ENCODE measurements around the gene RABGGTB. TPM values are rescaled to one million over a fixed set of nuclear protein-coding genes. Genes with fewer than 3 reads are reported as not detected.
A peak's percentile ranks its signal among the peaks of the same experiment; 100 is the strongest.

RABGGTB gene
- total RNA-seq, 3 donors from 2014 or later = 64.8 to 81.1 (median 80.3) TPM

DNA sequence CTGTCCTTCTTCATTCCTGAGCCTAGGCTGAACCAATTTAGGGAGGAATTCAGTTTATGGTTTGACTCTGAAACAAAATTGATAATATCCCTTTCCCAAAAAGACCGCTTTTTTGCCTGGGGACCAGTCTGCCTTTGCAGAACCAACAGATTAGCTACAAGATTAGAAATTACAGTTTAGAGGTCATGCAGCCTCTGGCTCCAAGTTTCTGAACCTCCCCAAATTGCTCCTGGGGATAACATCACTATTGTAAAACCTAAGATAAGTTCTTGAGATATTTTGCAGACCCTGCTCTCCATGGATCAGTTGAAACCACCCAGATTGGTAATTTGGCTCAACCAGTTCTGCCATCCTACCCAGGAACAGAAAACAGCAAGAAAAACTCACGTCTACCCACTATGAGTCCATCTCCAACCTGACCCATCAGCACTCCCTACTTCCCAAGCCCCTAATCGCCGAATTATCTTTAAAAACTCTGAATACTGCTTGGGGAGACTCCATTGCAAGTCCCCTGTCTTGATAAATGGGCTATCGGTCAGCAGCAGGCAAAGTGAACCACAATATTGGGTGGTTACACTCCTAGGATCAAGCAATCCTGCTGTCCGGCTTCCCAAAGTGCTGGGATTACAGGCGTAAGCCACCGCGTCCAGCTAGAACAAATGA lies 605 bp upstream of the RABGGTB start:
- peak overlapping the region; percentile 89 to 93 for H3K27ac ChIP-seq
- no peak for TF ChIP-seq CTCF (IDR thresholded peaks at IDR 0.05)
- intact Hi-C loops (cut with DNase I; ENCODE audit: low total_unique reads) = no loop called here
- no peaks in the 10 kb centered on the region for H3K36me3 ChIP-seq
- peaks cover 0 to 6% of the 10 kb centered on the region in 2 donors for H3K4me1 ChIP-seq
- no peaks in the 10 kb centered on the region for H3K9me3 ChIP-seq
- H3K4me3 ChIP-seq = peak overlapping the region; percentile 64 to 83 (median 75)
- no peak for DNase-seq (ENCODE audit: low spot score in 2 of 2)
- H3K27me3 ChIP-seq = no peaks in the 10 kb centered on the region

DNA sequence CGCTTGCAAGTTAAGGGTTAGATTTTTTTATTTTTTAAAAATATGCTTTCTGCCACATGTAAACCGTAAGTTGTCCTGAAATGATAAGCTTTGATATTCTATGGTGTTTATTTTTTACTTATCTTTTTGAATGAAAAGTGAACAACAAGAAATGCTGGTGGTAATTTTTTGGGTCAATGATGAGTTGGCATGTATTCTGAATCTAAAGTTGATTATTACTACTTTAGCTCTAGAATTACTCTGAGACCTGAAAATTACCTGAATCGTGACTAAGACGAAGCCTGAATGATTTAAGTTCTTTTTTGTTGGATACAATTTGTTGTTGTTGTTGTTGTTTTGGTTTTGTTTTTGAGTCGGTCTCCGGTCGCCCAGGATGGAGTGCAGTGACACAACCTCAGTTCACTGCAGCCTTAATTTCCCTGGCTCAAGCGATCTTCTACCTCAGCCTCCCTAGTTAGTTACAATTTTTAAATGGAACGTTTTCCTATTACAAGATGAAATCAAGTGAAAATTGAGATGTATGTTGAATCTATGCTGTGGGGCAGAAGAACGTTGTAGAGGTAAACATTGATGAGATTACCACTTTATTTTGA lies 941 bp downstream of the RABGGTB start:
- Histone ChIP-seq H3K4me1 (peaks cover 0 to 11% of the 10 kb centered on the region in 2 donors), H3K27me3 (no peaks in the 10 kb centered on the region), H3K9me3 (no peaks in the 10 kb centered on the region), H3K36me3 (no peaks in the 10 kb centered on the region), H3K4me3 (peak overlapping the region; percentile 64 to 83 (median 75)), H3K27ac (peak overlapping the region in 1 of 2 donors; percentile 89)
- intact Hi-C loops (cut with DNase I; ENCODE audit: low total_unique reads) = no loop called here
- no peak for DNase-seq (ENCODE audit: low spot score in 2 of 2)
- TF ChIP-seq CTCF (IDR thresholded peaks at IDR 0.05) = no peak
- no peak for TF ChIP-seq POLR2A (IDR thresholded peaks at IDR 0.05)
- TF ChIP-seq POLR2AphosphoS5 (IDR thresholded peaks at IDR 0.05) = no peak

GRCh38 chr1:75787524-75787923 lies 1.5 kb downstream of the RABGGTB start:
- Histone ChIP-seq H3K9me3 (no peaks in the 10 kb centered on the region), H3K27ac (peak overlapping the region in 1 of 2 donors; percentile 89), H3K4me1 (peaks cover 0 to 11% of the 10 kb centered on the region in 2 donors), H3K4me3 (peak overlapping the region; percentile 64 to 83 (median 75)), H3K27me3 (no peaks in the 10 kb centered on the region), H3K36me3 (no peaks in the 10 kb centered on the region)
- intact Hi-C loops (cut with DNase I; ENCODE audit: low total_unique reads) = no loop called here
- DNase-seq (ENCODE audit: low spot score in 2 of 2) = no peak
- TF ChIP-seq POLR2A (IDR thresholded peaks at IDR 0.05) (no peak), CTCF (IDR thresholded peaks at IDR 0.05) (no peak), POLR2AphosphoS5 (IDR thresholded peaks at IDR 0.05) (no peak)

GRCh38 chr1:75789988-75790387 lies 3.9 kb downstream of the RABGGTB start:
- no peaks in the 10 kb centered on the region for H3K27me3 ChIP-seq
- no peaks in the 10 kb centered on the region for H3K36me3 ChIP-seq
- no peaks in the 10 kb centered on the region for H3K9me3 ChIP-seq
- H3K27ac ChIP-seq = peak overlapping the region in 1 of 2 donors; percentile 8
- no peak for DNase-seq (ENCODE audit: low spot score in 2 of 2)
- TF ChIP-seq CTCF (IDR thresholded peaks at IDR 0.05) = no peak
- intact Hi-C loops (cut with DNase I; ENCODE audit: low total_unique reads) = no loop called here
- peaks cover 0 to 11% of the 10 kb centered on the region in 2 donors for H3K4me1 ChIP-seq
- no peak overlapping the region for H3K4me3 ChIP-seq

DNA sequence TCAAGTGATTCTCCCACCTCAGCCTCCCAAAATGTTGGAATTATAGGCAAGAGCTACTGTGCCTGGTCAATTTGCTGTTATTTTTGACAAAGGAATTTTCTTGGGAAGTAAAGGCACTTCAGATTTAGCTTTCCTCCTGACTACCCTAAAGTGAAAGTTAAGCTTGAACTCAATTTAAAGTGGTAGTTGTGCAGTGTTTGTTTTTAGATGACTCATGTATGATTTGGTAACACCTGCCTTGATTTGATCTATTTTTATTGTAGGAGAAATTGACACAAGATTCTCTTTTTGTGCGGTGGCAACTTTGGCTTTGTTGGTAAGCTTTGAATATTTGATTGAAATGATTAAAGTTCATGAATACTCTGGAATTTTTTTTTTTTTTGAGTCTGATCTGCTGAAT lies 5.0 kb downstream of the RABGGTB start:
- H3K27ac ChIP-seq = peak overlapping the region; percentile 23 to 40
- intact Hi-C loops (cut with DNase I; ENCODE audit: low total_unique reads) = no loop called here
- no peaks in the 10 kb centered on the region for H3K9me3 ChIP-seq
- no peaks in the 10 kb centered on the region for H3K27me3 ChIP-seq
- DNase-seq (ENCODE audit: low spot score in 2 of 2) = no peak
- peaks cover 10% of the 10 kb centered on the region for H3K36me3 ChIP-seq
- peaks cover 0 to 11% of the 10 kb centered on the region in 2 donors for H3K4me1 ChIP-seq
- peak overlapping the region in 1 of 3 donors; percentile 30 for H3K4me3 ChIP-seq
- TF ChIP-seq POLR2A (IDR thresholded peaks at IDR 0.05) = no peak
- no peak for TF ChIP-seq CTCF (IDR thresholded peaks at IDR 0.05)
- TF ChIP-seq POLR2AphosphoS5 (IDR thresholded peaks at IDR 0.05) = no peak
